Muscle of leg (tissue), 11 donors: Measurements from ENCODE around the gene E2F8. TPM values are rescaled to one million over a fixed set of nuclear protein-coding genes. Genes with fewer than 3 reads are reported as not detected.

Source experiments
- DNase-seq: peaks from one replicate; pipeline ENCODE4 v3.0.0; 2013
- H3K27ac ChIP-seq: one replicate; pipeline ENCODE4 v1.5.1; 2013; ENCODE audit warnings: mild to moderate bottlenecking, low read length, control low read depth
- H3K27me3 ChIP-seq: one replicate; pipeline ENCODE4 v1.6.1; 2013; ENCODE audit warnings: low read length; ENCODE audit not compliant: control insufficient read depth, insufficient read depth
- H3K36me3 ChIP-seq: one replicate; pipeline ENCODE4 v1.6.1; 2013; ENCODE audit warnings: low read length; ENCODE audit not compliant: control insufficient read depth, insufficient read depth
- H3K4me1 ChIP-seq: one replicate; pipeline ENCODE4 v1.6.1; 2013; ENCODE audit warnings: low read length; ENCODE audit not compliant: control insufficient read depth, insufficient read depth
- H3K4me3 ChIP-seq: one replicate; pipeline ENCODE4 v1.5.1; 2013; ENCODE audit warnings: low read length, control low read depth
- H3K9me3 ChIP-seq: replicated peaks from 2 replicates; pipeline ENCODE4 v1.6.1; 2013; ENCODE audit warnings: low read depth, low read length; ENCODE audit not compliant: control insufficient read depth
- WGBS: methylation state at CpG from one replicate; pipeline ENCODE4 v1.1.5; 2013; ENCODE audit warnings: missing lambda C conversion rate; ENCODE audit not compliant: insufficient coverage; 5-methylcytosine and 5-hydroxymethylcytosine counted together
- polyA plus RNA-seq, 8 donors: library from polyadenylated mRNA; unstranded; fragments of 120-200 nt; gene quantifications; one replicate each; pipeline versions ENCODE4 v1.2.1 to v1.2.3, GENCODE V29; 2013; ENCODE audit warnings: inconsistent platforms in 1 of 8, low replicate concordance in 1 of 8; ENCODE audit not compliant: insufficient read length in 8 of 8, insufficient read depth in 1 of 8
- total RNA-seq: library from RNA; stranded (reverse); fragments of 120-200 nt; gene quantifications from one replicate; pipeline ENCODE4 v1.2.4, GENCODE V29; 2013

E2F8 gene
- total and polyA plus RNA-seq, 9 donors, result 9.0 to 26.5 (median 18.9) TPM

GRCh38 chr11:19241260-19242178 lies 774 bp upstream of the E2F8 start:
- Histone ChIP-seq H3K27ac (no peak overlapping the region), H3K27me3 (peaks cover 20% of the 10 kb centered on the region), H3K36me3 (peaks cover 3% of the 10 kb centered on the region), H3K9me3 (no peaks in the 10 kb centered on the region), H3K4me1 (peaks cover 19% of the 10 kb centered on the region), H3K4me3 (peak overlapping the region; percentile 70)
- under 1% methylated on average over 58 of the region's 92 CpGs for WGBS
- DNase-seq, result no peak

- H3K4me3 ChIP-seq, result peak overlapping the region; percentile 70
- peaks cover 14% of the 10 kb centered on the region for H3K36me3 ChIP-seq
- H3K4me1 ChIP-seq, result peaks cover 22% of the 10 kb centered on the region
Observed at GRCh38 chr11:19239039-19239438, 1.7 kb downstream of the E2F8 start.

GRCh38 chr11:19237813-19238212 lies 2.9 kb downstream of the E2F8 start:
- WGBS, result 52% methylated on average over 4 of the region's 5 CpGs
- H3K27ac ChIP-seq, result peak overlapping the region; percentile 86
- no peak for DNase-seq

More at GRCh38 chr11:19239039-19239438, 1.7 kb downstream of the E2F8 start:
- 100% methylated on average over 1 of the region's 3 CpGs for WGBS
- Histone ChIP-seq H3K9me3 (no peaks in the 10 kb centered on the region), H3K27me3 (peaks cover 20% of the 10 kb centered on the region), H3K27ac (peak overlapping the region; percentile 86)
- DNase-seq, result no peak

DNA sequence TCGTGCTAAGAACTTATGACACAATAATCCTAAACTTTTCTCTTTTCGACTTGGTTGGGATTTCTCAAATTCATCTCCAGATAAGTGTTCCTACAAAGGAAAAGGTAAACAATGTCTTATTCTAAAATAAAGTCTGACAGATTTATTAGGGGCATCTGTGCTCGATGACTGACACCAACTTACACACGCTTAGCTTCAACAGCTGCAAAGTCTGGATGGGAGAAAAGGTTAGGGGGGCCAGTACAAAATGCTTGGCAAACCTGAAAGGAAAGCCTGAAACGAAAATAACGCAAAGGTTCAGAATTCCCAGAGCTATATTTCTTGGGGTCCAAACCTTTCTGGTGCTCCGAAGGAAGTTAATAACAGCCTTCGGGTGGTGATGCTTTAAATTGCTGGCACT lies 3.4 kb downstream of the E2F8 start:
- H3K27me3 ChIP-seq, result peaks cover 9% of the 10 kb centered on the region
- H3K4me1 ChIP-seq, result peaks cover 19% of the 10 kb centered on the region
- H3K36me3 ChIP-seq, result peaks cover 22% of the 10 kb centered on the region
- peak; percentile 57 for DNase-seq
- peak overlapping the region; percentile 31 for H3K4me3 ChIP-seq
- H3K9me3 ChIP-seq, result no peaks in the 10 kb centered on the region
- 54% methylated on average over 5 of the region's 8 CpGs for WGBS
- peak overlapping the region; percentile 86 for H3K27ac ChIP-seq

More at GRCh38 chr11:19237813-19238212, 2.9 kb downstream of the E2F8 start:
- peaks cover 22% of the 10 kb centered on the region for H3K36me3 ChIP-seq
- no peaks in the 10 kb centered on the region for H3K9me3 ChIP-seq
- H3K4me3 ChIP-seq, result peak overlapping the region; percentile 31
- peaks cover 13% of the 10 kb centered on the region for H3K27me3 ChIP-seq
- peaks cover 22% of the 10 kb centered on the region for H3K4me1 ChIP-seq

GRCh38 chr11:19234231-19234817 lies 6.4 kb downstream of the E2F8 start:
- no CpG with 5 or more reads among the region's 5 CpGs for WGBS
- DNase-seq, result peak; percentile 44
- Histone ChIP-seq H3K9me3 (no peaks in the 10 kb centered on the region), H3K36me3 (peaks cover 44% of the 10 kb centered on the region), H3K27me3 (no peaks in the 10 kb centered on the region), H3K4me3 (no peak overlapping the region), H3K4me1 (peaks cover 16% of the 10 kb centered on the region), H3K27ac (peak overlapping the region; percentile 45)

DNA sequence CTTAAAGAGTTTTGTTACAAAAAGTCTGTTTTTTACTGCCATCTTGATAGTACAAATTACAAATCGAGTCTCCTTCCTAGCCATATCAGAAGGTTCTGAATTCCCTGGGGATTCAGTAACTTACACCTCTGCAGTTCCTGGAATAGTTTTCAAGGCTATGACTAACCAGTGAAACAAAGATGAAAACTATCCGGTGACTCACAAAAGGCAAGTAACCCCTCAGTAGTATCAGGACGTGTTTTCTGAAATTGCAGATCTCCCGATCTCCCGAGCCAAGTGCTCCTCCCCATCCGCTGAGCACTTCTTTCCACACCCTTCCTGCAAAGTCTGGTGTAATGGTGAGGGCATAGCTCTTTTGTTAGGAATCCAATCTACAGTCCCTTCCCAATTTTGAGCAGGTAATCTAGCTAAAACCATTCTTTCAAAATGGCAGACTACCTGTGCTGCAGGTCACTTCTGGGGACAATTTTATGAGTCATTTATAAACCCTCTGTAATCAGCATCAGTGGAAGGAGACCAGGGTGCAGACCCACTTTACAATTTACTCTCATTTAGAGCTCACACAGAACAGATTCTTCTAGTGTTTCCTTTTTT lies 7.7 kb downstream of the E2F8 start:
- DNase-seq, result no peak
- peak overlapping the region; percentile 29 for H3K27ac ChIP-seq
- H3K36me3 ChIP-seq, result peaks cover 47% of the 10 kb centered on the region
- H3K9me3 ChIP-seq, result no peaks in the 10 kb centered on the region
- H3K4me3 ChIP-seq, result no peak overlapping the region
- 100% methylated on average over 1 of the region's 6 CpGs for WGBS
- H3K4me1 ChIP-seq, result peaks cover 17% of the 10 kb centered on the region
- H3K27me3 ChIP-seq, result no peaks in the 10 kb centered on the region

- 96% methylated on average over 4 of the region's 5 CpGs for WGBS
- H3K27ac ChIP-seq, result peak overlapping the region; percentile 73
- peaks cover 11% of the 10 kb centered on the region for H3K4me1 ChIP-seq
Observed at GRCh38 chr11:19229671-19230070, 11.1 kb downstream of the E2F8 start.

GRCh38 chr11:19228968-19229367 lies 11.8 kb downstream of the E2F8 start:
- peaks cover 11% of the 10 kb centered on the region for H3K4me1 ChIP-seq
- H3K27ac ChIP-seq, result peak overlapping the region; percentile 73
- DNase-seq, result peak; percentile 51
- no peaks in the 10 kb centered on the region for H3K9me3 ChIP-seq
- no peaks in the 10 kb centered on the region for H3K27me3 ChIP-seq
- H3K36me3 ChIP-seq, result peaks cover 49% of the 10 kb centered on the region
- H3K4me3 ChIP-seq, result no peak overlapping the region
- no CpG with 5 or more reads among the region's 3 CpGs for WGBS

More at GRCh38 chr11:19229671-19230070, 11.1 kb downstream of the E2F8 start:
- no peak for DNase-seq
- H3K4me3 ChIP-seq, result no peak overlapping the region
- peaks cover 51% of the 10 kb centered on the region for H3K36me3 ChIP-seq
- no peaks in the 10 kb centered on the region for H3K9me3 ChIP-seq
- H3K27me3 ChIP-seq, result no peaks in the 10 kb centered on the region

DNA sequence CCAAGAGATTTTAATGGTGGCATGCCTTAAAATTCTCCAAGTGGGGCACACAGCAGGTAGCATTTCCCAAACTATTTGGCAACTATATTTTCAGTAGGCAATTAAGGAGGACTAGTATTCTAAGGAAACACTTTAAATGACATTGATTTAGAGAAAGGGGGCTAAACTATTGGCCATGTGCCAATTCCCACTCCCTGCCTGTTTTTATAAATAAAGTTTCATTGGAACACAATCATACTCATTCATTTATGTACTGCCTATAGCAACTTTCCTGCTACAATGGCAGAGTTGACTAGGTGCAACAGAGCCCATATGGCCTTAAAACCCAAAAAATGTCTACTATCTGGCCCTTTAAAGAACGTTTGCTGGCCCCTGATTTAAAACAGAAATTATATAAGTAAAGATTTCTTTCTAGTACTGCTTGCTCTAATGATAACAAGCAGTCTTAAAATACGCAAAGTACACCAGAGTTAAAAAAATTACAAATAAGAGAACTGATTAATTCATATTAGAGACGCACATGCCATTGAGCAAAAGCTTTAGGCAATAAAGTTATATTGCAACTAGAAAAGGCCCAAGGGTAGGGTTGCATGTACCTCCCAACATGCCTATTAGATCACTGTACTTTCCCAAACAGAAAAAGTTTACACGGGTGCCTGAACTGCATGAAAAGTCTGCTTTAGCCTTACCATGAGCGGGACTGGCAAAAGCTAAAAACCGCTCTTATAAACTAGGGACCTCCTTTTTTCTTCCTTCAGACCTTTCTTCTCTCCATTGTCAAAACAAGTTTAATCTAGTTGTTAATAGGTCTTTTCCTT lies 14.2 kb downstream of the E2F8 start:
- DNase-seq, result no peak
- H3K36me3 ChIP-seq, result peaks cover 46% of the 10 kb centered on the region
- no peaks in the 10 kb centered on the region for H3K27me3 ChIP-seq
- WGBS, result no CpG with 5 or more reads among the region's 6 CpGs
- H3K27ac ChIP-seq, result no peak overlapping the region
- H3K9me3 ChIP-seq, result peaks cover 3% of the 10 kb centered on the region
- H3K4me3 ChIP-seq, result no peak overlapping the region
- peaks cover 11% of the 10 kb centered on the region for H3K4me1 ChIP-seq
